Amygdala (tissue), 56 donors: Measurements from ENCODE around the gene TMEM139.
"Not testable (repeated sequence)": the region's sequence is repeated elsewhere in the genome, so short reads cannot be mapped to it uniquely, and the experiment has no call there.

Source experiments
- DNase-seq, 56 donors: peaks; one replicate each; lab custom pipeline; 2025; lab: John Stamatoyannopoulos, UW

TMEM139 gene

GRCh38 chr7:143257501-143257900, 27.3 kb upstream of the TMEM139 start:
- no peak for DNase-seq

DNA sequence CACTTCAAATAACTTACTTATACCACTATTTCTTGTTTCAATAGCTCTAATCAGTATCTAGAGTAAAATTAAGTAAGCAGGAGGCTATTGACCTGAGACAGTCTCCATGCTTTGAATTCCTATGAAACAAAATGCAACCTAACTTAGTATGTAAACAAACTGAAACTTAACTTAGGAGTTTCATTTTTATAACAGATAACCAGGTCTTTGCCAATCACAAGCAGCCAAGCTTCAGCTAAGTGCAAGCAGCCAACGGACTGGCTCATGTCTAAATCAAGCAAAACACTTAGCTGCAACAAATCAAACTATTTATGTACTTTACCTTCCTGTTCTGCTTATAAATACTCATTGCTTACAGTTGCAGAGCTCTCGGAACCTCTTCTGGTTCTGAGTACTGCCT, 25.9 kb upstream of the TMEM139 start:
- no peak for DNase-seq

GRCh38 chr7:143259765-143260164, 25.0 kb upstream of the TMEM139 start:
- no peak for DNase-seq

- DNase-seq: no peak
Measured at GRCh38 chr7:143261901-143262300, 22.9 kb upstream of the TMEM139 start.

GRCh38 chr7:143263266-143264195, 21.2 kb upstream of the TMEM139 start, which contains the start of gene GSTK1:
Gene GSTK1, plus strand, starts transcription at chr7:143263441. Its CDS starts 73 bp downstream, at chr7:143263514.
- DNase-seq: peak in 54 of 56 donors; percentile 28 to 88 (median 72)

- DNase-seq: not testable (repeated sequence)
Measured at GRCh38 chr7:143264196-143264568, 20.6 kb upstream of the TMEM139 start.

GRCh38 chr7:143265017-143265693, 19.6 kb upstream of the TMEM139 start:
- DNase-seq: peak in 2 of 56 donors; percentile 2 to 8

DNA sequence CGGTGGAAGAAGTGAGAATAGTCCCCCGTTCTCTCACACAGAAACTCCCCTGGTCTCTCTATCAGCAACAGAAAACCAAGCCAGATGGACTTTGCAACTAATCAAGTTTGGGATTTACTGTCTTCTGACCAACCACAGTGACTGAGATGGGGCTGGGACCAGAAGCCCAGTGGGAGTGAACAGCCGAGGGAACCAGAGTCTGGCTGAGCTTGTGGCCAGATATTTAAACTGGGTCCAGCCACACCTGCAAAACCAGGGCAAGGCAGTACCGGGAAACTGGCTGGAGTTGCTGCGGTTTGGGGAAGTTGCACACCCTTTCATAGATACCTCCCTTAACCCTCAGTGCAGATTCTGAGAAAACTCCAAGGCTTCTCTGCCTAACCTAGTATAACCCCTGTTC, 15.5 kb upstream of the TMEM139 start:
- DNase-seq: no peak

- DNase-seq: no peak
Measured at GRCh38 chr7:143271240-143271639, 13.5 kb upstream of the TMEM139 start.

DNA sequence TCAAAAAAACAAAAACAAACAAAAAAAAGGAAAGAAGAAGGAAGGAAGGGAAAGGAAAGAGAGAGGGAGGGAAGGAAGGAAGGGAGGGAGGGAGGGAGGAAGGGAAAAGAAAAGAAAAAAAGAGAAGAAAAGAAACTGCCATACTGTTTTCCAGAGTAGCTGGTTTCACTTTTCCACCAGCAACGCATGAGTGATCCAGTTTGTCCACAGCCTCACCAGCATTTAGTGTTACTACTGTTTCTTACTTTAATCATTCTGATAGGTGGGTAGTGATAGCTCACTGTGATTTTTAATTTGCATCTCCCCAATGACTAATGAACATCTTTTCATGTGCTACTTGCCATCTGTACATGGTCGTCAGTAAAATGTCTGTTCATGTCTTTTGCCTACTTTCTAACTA, 11.9 kb upstream of the TMEM139 start:
- DNase-seq: no peak

DNA sequence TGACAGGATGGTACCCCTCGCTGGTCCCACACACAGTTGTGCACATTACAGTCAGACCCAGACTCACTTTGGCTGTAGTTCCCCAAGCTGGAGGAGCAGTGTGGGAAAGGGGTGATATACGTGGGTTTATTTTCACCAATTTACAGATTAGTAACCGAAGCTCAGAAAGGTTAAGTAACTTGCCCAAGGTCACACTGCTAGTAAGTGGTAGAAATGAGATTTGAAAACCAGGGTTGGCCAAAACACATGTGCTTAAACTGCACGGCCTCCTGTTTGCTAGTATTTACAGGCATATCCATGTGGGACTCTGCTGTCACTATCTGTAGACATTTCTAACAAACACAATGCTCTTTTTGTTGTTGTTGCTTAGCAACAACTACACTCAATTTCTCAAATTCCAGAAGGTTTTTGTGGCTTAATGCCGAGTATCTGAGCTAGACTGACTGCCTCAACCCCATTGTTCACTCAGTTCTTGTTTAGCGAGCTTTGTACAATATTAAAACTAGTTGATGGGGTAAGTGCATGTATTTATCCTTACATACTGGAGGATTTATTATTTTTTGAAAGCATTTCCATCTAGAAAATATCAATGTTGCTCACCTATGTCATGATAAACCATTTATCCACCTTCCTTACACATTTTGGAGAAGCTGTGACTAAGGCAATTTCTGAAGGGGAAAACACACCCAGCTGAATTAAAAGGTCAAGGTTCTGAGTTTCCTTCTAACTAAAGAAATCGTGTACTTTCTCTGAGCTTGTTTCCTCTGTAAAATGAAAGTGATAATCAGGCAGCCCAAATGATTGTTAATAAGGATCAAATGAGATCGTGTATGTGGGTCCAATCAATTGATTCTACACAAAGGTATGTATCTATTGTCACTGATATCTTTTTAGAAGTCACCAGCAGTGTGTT, 5.3 kb upstream of the TMEM139 start:
- peak in 9 of 56 donors; percentile 22 to 77 (median 44) for DNase-seq

- DNase-seq: no peak
Measured at GRCh38 chr7:143280160-143280559, 4.6 kb upstream of the TMEM139 start.

- DNase-seq: no peak
Measured at GRCh38 chr7:143280566-143280965, 4.2 kb upstream of the TMEM139 start.

GRCh38 chr7:143281529-143281928, 3.2 kb upstream of the TMEM139 start:
- no peak for DNase-seq

DNA sequence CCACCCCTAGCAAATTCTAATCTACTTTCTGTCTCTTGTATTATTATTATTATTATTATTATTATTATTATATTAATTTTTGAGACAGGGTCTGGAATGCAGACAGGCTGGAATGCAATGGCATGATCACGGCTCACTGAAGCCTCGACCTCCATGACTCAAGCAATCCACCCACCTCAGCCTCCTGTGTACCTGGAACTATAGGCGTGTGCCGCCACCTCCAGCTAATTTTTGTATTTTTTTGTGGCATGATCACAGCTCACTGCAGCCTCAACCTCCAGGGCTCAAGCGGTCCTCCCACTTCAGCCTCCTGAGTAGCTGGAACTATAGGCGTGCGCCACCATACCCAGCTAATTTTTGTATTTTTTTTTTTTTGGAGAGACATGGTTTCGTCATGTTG, 2.6 kb upstream of the TMEM139 start:
- no peak for DNase-seq

DNA sequence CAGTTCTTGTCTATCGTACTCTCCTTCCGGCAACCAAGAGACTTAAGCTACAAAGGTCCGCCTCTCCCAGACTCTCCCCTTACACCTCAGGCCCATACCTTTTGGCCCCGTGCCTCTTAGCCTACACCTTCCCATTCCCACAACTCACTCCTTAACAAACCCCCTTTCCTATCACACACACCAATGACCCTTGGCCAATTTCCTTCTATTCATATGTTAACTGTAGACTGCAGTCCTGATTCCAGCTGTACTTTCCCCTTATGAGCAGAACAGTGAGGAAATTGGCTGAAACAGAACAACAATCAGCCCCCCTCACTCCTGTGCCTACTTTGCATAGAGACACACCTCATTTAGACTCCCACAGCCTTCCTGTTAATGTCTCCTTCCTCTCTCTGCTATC, 1.4 kb upstream of the TMEM139 start:
- no peak for DNase-seq

- peak in 1 of 56 donors; percentile 28 for DNase-seq
Measured at GRCh38 chr7:143285470-143285778, 666 bp downstream of the TMEM139 start.

GRCh38 chr7:143285806-143286521, 1.2 kb downstream of the TMEM139 start:
- DNase-seq: peak in 36 of 56 donors; percentile 16 to 80 (median 56)

GRCh38 chr7:143286522-143286890, 1.7 kb downstream of the TMEM139 start:
- peak in 23 of 56 donors; percentile 13 to 80 (median 60) for DNase-seq

GRCh38 chr7:143287339-143287934, 2.7 kb downstream of the TMEM139 start:
- peak in 2 of 56 donors; percentile 51 to 59 for DNase-seq
